Fibroblast of skin of abdomen (primary cell): ENCODE results near the gene ZNF200.

Experiments used
- DNase-seq: peaks from one replicate; pipeline ENCODE4 v3.0.0-alpha.2; 2013

The ZNF200 gene

GRCh38 chr16:3173892-3174617 is 60.9 kb downstream of the ZNF200 start:
- DNase-seq = no peak
